Skin of body (tissue), 2 donors: ENCODE results near the gene ENSA. TPM values are rescaled to one million over a fixed set of nuclear protein-coding genes. Genes with fewer than 3 reads are reported as not detected.

ENCODE experiments used
- small RNA-seq: library from RNA; depleted of rRNA; stranded (forward); fragments of <200 nt; gene quantifications from one replicate; pipeline ENCODE3, GENCODE V24; 2014; ENCODE audit warnings: low replicate concordance
- total RNA-seq: library from RNA; depleted of rRNA; stranded (reverse); fragments of >200 nt; gene quantifications from one replicate; pipeline ENCODE4 v1.2.3, GENCODE V29; 2014

Gene ENSA
- total RNA-seq, 1 donor from 2014 or later: 89.7 TPM

Small RNA genes lying within 50 kb of the gene (small RNA-seq; reads per million reads assigned to genes)
- not detected for gene RF00015
- not detected for gene RF00561

Other genes starting within 250 kb of the ENSA start
- gene TARS2, start 142.2 kb downstream of the ENSA start, total RNA-seq: 14.8 TPM
- 4.4 TPM for gene ECM1, start 121.5 kb downstream of the ENSA start, total RNA-seq
- not detected for gene FALEC, start 113.9 kb downstream of the ENSA start, total RNA-seq
- 22.1 TPM for gene ADAMTSL4, start 80.2 kb downstream of the ENSA start, total RNA-seq
- gene MCL1, start 50.0 kb downstream of the ENSA start, total RNA-seq: 172 TPM
- gene GOLPH3L, start 67.5 kb upstream of the ENSA start, total RNA-seq: 14.3 TPM
- gene HORMAD1, start 91.3 kb upstream of the ENSA start, total RNA-seq: 0.39 TPM
- gene CTSS, start 136.2 kb upstream of the ENSA start, total RNA-seq: 54.9 TPM
- gene CTSK, start 178.6 kb upstream of the ENSA start, total RNA-seq: 177 TPM
- gene ARNT, start 247.0 kb upstream of the ENSA start, total RNA-seq: 48.4 TPM